HCT116 (cell line): Measurements from ENCODE around the gene PLCH2. TPM values are rescaled to one million over a fixed set of nuclear protein-coding genes. Genes with fewer than 3 reads are reported as not detected.

Experiments used
- ATAC-seq: fragments of 200-7000 bp; cut with Tn5 transposase; 2 replicates; pipeline ENCODE4 v1.9.1; 2020; ENCODE audit warnings: mild to moderate bottlenecking, moderate library complexity
- BruUV-seq: library from RNA; stranded (reverse); fragments of 400-500 nt; replicated peaks from 2 replicates; lab custom pipeline; 2021; lab: Mats Ljungman, UMichigan
- CTCF ChIA-PET: fragments of 300-600 bp; sonication (Branson Sonifier 250); formaldehyde crosslinking; loops from one replicate; lab custom pipeline; 2021; ENCODE audit warnings: antibody characterized with exemption; lab: Charles Lee
- POLR2A ChIA-PET: fragments of 300-600, 350-600 bp; sonication (Branson Sonifier 250); formaldehyde crosslinking; loops from one replicate; lab custom pipeline; 2021; ENCODE audit warnings: antibody characterized with exemption; lab: Charles Lee
- RAD21 ChIA-PET, 2 experiments: fragments of 300-600 bp; sonication (Branson Sonifier 250); formaldehyde crosslinking; loops; one replicate each; lab custom pipeline; 2023; ENCODE audit warnings: low total read pairs in 2 of 2; ENCODE audit not compliant: uncharacterized antibody in 2 of 2, unreplicated experiment in 2 of 2, low non-redundant PET in 1 of 2; lab: Charles Lee
- DNase-seq: peaks from one replicate; pipeline ENCODE4 v3.0.0-alpha.2; 2010; ENCODE audit warnings: low read depth, low spot score
- H2AFZ ChIP-seq: fragments of 200-600 bp; shearing (Covaris generic), sonication (generic); 2 replicates; pipeline ENCODE4 v1.6.1; 2017; ENCODE audit warnings: low read depth, mixed run types, mixed read lengths, antibody characterized with exemption, low read length; ENCODE audit not compliant: poor library complexity, severe bottlenecking
- H3K27ac ChIP-seq: 2 replicates; pipeline ENCODE4 v1.5.1; 2012; ENCODE audit warnings: low read depth, low read length
- H3K27me3 ChIP-seq: fragments of 200-600 bp; sonication (generic); 2 replicates; pipeline ENCODE4 v1.6.1; 2016; ENCODE audit warnings: mixed run types, low read length, mixed read lengths; ENCODE audit not compliant: insufficient read depth
- H3K36me3 ChIP-seq, 2 experiments: fragments of 200-500 bp in 1 of 2; fragments of 200-600 bp in 1 of 2; sonication (Bioruptor generic) in 1 of 2; sonication (generic) in 1 of 2; 2 replicates each; pipeline versions ENCODE4 v1.5.1 to v1.6.1; 2014 to 2016; ENCODE audit warnings: low read length in 2 of 2, inconsistent platforms in 1 of 2, mixed read lengths in 1 of 2, mixed run types in 1 of 2; ENCODE audit not compliant: insufficient read depth in 2 of 2, control insufficient read depth in 1 of 2
- H3K4me1 ChIP-seq, 2 experiments: fragments of 200-600 bp in 1 of 2; sonication (generic) in 1 of 2; 2 replicates each; pipeline versions ENCODE4 v1.5.1 to v1.6.1; 2012 to 2017; ENCODE audit warnings: low read length in 2 of 2, inconsistent platforms in 1 of 2, mild to moderate bottlenecking in 1 of 2, mixed read lengths in 1 of 2, mixed run types in 1 of 2, moderate library complexity in 1 of 2; ENCODE audit not compliant: insufficient read depth in 2 of 2, control insufficient read depth in 1 of 2
- H3K4me2 ChIP-seq: fragments of 200-600 bp; sonication (generic); 2 replicates; pipeline ENCODE4 v1.6.1; 2017; ENCODE audit warnings: mixed run types, low read length, mixed read lengths
- H3K4me3 ChIP-seq, 2 experiments: fragments of 200-600 bp in 1 of 2; sonication (generic) in 1 of 2; replicated peaks in 1 of 2; 2 replicates each; pipeline ENCODE4 v1.5.1; 2011 to 2016; ENCODE audit warnings: low read length in 2 of 2, control low read depth in 1 of 2, low read depth in 1 of 2, mild to moderate bottlenecking in 1 of 2, mixed read lengths in 1 of 2, mixed run types in 1 of 2
- H3K79me2 ChIP-seq: fragments of 200-600 bp; sonication (generic); 2 replicates; pipeline ENCODE4 v1.6.1; 2017; ENCODE audit warnings: mild to moderate bottlenecking, mixed run types, low read length, moderate library complexity, mixed read lengths; ENCODE audit not compliant: insufficient read depth
- H3K9ac ChIP-seq: fragments of 200-600 bp; sonication (generic); 2 replicates; pipeline ENCODE4 v1.6.1; 2016; ENCODE audit warnings: low read length, mixed read lengths
- H3K9me2 ChIP-seq: fragments of 200-600 bp; sonication (generic), shearing (Covaris generic); 2 replicates; pipeline ENCODE4 v1.6.1; 2017; ENCODE audit warnings: mixed run types, mild to moderate bottlenecking, moderate library complexity; ENCODE audit not compliant: insufficient read depth
- H3K9me3 ChIP-seq, 2 experiments: fragments of 200-500 bp in 1 of 2; fragments of 200-600 bp in 1 of 2; sonication (Bioruptor generic) in 1 of 2; sonication (generic) in 1 of 2; 2 replicates each; pipeline ENCODE4 v1.6.1; 2014 to 2017; ENCODE audit warnings: low read length in 2 of 2, mixed read lengths in 2 of 2, inconsistent platforms in 1 of 2, low read depth in 1 of 2, mild to moderate bottlenecking in 1 of 2, mixed run types in 1 of 2, moderate library complexity in 1 of 2; ENCODE audit not compliant: control insufficient read depth in 1 of 2, insufficient read depth in 1 of 2
- H4K20me1 ChIP-seq: fragments of 200-600 bp; sonication (generic), shearing (Covaris generic); 2 replicates; pipeline ENCODE4 v1.6.1; 2017; ENCODE audit warnings: mixed run types, mild to moderate bottlenecking, moderate library complexity; ENCODE audit not compliant: insufficient read depth
- CTCF ChIP-seq, 3 experiments: fragments of 200-600 bp in 1 of 3; sonication (generic) in 1 of 3; IDR thresholded peaks in 2 of 3; conservative IDR thresholded peaks in 1 of 3; 2 replicates each; pipeline ENCODE4 v1.5.1; 2012 to 2017; ENCODE audit warnings: low read depth in 2 of 3, low read length in 2 of 3, antibody characterized with exemption in 1 of 3, borderline replicate concordance in 1 of 3, control low read depth in 1 of 3, mild to moderate bottlenecking in 1 of 3, mixed read lengths in 1 of 3, mixed run types in 1 of 3, moderate library complexity in 1 of 3; ENCODE audit not compliant: insufficient read depth in 1 of 3
- JUND ChIP-seq: IDR thresholded peaks from 2 replicates; pipeline ENCODE4 v1.6.1; 2012
- YY1 ChIP-seq: IDR thresholded peaks from 2 replicates; pipeline ENCODE4 v1.6.1; 2011; ENCODE audit warnings: low read length, low read depth, moderate library complexity, mild to moderate bottlenecking; ENCODE audit not compliant: insufficient replicate concordance; ENCODE audit errors: extremely low read depth
- ZBTB33 ChIP-seq: IDR thresholded peaks from 2 replicates; pipeline ENCODE4 v1.6.1; 2011; ENCODE audit warnings: mild to moderate bottlenecking, low read length, moderate library complexity; ENCODE audit not compliant: insufficient replicate concordance; ENCODE audit errors: extremely low read depth
- intact Hi-C: fragments of 100-400 bp; cut with micrococcal nuclease; formaldehyde crosslinking; loops from 2 replicates; pipeline ENCODE4 v1.10.0; 2022
- total RNA-seq: library from RNA; stranded (reverse); gene quantifications from one replicate; pipeline ENCODE4 v1.2.1, GENCODE V29; 2021; ENCODE audit not compliant: unreplicated experiment

PLCH2 gene
- total RNA-seq, 1 experiment from 2014 or later: 2.0 TPM

GRCh38 chr1:2474104-2474844, 1.8 kb upstream of the PLCH2 start:
- Histone ChIP-seq H3K36me3 (no peaks in the 10 kb centered on the region), H2AFZ (no peak overlapping the region), H3K27me3 (no peaks in the 10 kb centered on the region), H3K27ac (no peak overlapping the region), H3K79me2 (no peaks in the 10 kb centered on the region), H3K9me2 (no peaks in the 10 kb centered on the region), H3K4me2 (no peak overlapping the region), H3K4me1 (no peaks in the 10 kb centered on the region), H3K9ac (no peak overlapping the region), H4K20me1 (no peaks in the 10 kb centered on the region), H3K9me3 (no peaks in the 10 kb centered on the region), H3K4me3 (no peak overlapping the region)
- ATAC-seq (no peak), DNase-seq (no peak)
- CTCF ChIA-PET: no interaction called here
- intact Hi-C loops: no loop called here
- POLR2A ChIA-PET: no interaction called here
- no TSS peak for BruUV-seq
- TF ChIP-seq JUND (no peak), ZBTB33 (no peak), YY1 (no peak), CTCF (IDR thresholded peaks at IDR 0.05 in 2 of 3, conservative IDR thresholded peaks at IDR 0.05 in 1 of 3; ENCODE audit: borderline replicate concordance in 1 of 3, insufficient read depth in 1 of 3, low read depth in 2 of 3, low read length in 2 of 3) (no peak)
- RAD21 ChIA-PET: no interaction called here
